B cell (primary cell): Measurements from ENCODE around the gene ELMO3. TPM values are rescaled to one million over a fixed set of nuclear protein-coding genes. Genes with fewer than 3 reads are reported as not detected.

Experiments
- ATAC-seq: fragments of 200-7000 bp; cut with Tn5 transposase; one replicate; pipeline ENCODE4 v1.10.0; 2021; ENCODE audit warnings: low read depth, mild to moderate bottlenecking, moderate number of reproducible peaks, moderate library complexity
- CTCF ChIA-PET: fragments of 350-600 bp; sonication (Branson Sonifier 250); formaldehyde crosslinking; loops from one replicate; lab custom pipeline; 2021; ENCODE audit warnings: antibody characterized with exemption, inconsistent platforms; lab: Charles Lee
- POLR2A ChIA-PET: fragments of 350-600 bp; sonication (Branson Sonifier 250); formaldehyde crosslinking; loops from one replicate; lab custom pipeline; 2021; ENCODE audit warnings: antibody characterized with exemption; lab: Charles Lee
- DNase-seq: peaks from one replicate; pipeline ENCODE4 v3.0.0; 2013
- H2AFZ ChIP-seq: 2 replicates; pipeline ENCODE4 v1.6.1; 2012; ENCODE audit warnings: mild to moderate bottlenecking, low read depth, low read length; ENCODE audit not compliant: insufficient read depth, poor library complexity, severe bottlenecking
- H3K27ac ChIP-seq, 2 donors: 1 replicate in 1 of 2; 2 replicates in 1 of 2; pipeline ENCODE4 v1.5.1; 2012 to 2013; ENCODE audit warnings: low read length in 2 of 2, mild to moderate bottlenecking in 2 of 2, moderate library complexity in 1 of 2
- H3K27me3 ChIP-seq, 4 experiments: fragments of 200-600 bp in 1 of 4; sonication (generic) in 1 of 4; replicated peaks in 1 of 4; 1 replicate in 2 of 4; 2 replicates in 2 of 4; pipeline versions ENCODE4 v1.6.1 to v1.7.0; 2013 to 2016; ENCODE audit warnings: low read length in 3 of 4, mild to moderate bottlenecking in 2 of 4, mixed read lengths in 1 of 4, moderate library complexity in 1 of 4; ENCODE audit not compliant: insufficient read depth in 4 of 4, control insufficient read depth in 3 of 4; ENCODE audit errors: control extremely low read depth in 1 of 4
- H3K36me3 ChIP-seq, 2 experiments: replicated peaks in 1 of 2; 1 replicate in 1 of 2; 2 replicates in 1 of 2; pipeline versions ENCODE4 v1.6.1 to v1.7.1; 2013; ENCODE audit warnings: low read length in 1 of 2; ENCODE audit not compliant: insufficient read depth in 2 of 2, control insufficient read depth in 1 of 2; ENCODE audit errors: control extremely low read depth in 1 of 2, extremely low read depth in 1 of 2
- H3K4me1 ChIP-seq, 2 donors: fragments of 200-600 bp in 1 of 2; sonication (generic) in 1 of 2; 1 replicate in 1 of 2; 2 replicates in 1 of 2; pipeline versions ENCODE4 v1.5.1 to v1.6.1; 2013 to 2017; ENCODE audit warnings: low read length in 2 of 2; ENCODE audit not compliant: control insufficient read depth in 2 of 2, insufficient read depth in 2 of 2
- H3K4me2 ChIP-seq: replicated peaks from 2 replicates; pipeline ENCODE3; 2012; ENCODE audit warnings: mild to moderate bottlenecking, low read depth, low read length; ENCODE audit not compliant: poor library complexity, severe bottlenecking
- H3K4me3 ChIP-seq, 5 experiments: fragments of 200-600 bp in 1 of 5; sonication (generic) in 1 of 5; 1 replicate in 3 of 5; 2 replicates in 2 of 5; pipeline versions ENCODE4 v1.5.1 to v1.7.0; 2011 to 2016; ENCODE audit warnings: low read length in 4 of 5, mild to moderate bottlenecking in 4 of 5, low read depth in 2 of 5, control low read depth in 1 of 5, moderate library complexity in 1 of 5; ENCODE audit not compliant: insufficient read depth in 1 of 5; ENCODE audit errors: control extremely low read depth in 1 of 5, extremely low read depth in 1 of 5
- H3K79me2 ChIP-seq: fragments of 200-600 bp; sonication (generic); one replicate; pipeline ENCODE4 v1.6.0; 2016; ENCODE audit warnings: low read length; ENCODE audit not compliant: control insufficient read depth, insufficient read depth
- H3K9ac ChIP-seq: fragments of 200-600 bp; sonication (generic); 2 replicates; pipeline ENCODE4 v1.6.1; 2017; ENCODE audit warnings: mild to moderate bottlenecking, low read length, moderate library complexity
- H3K9me3 ChIP-seq, 3 donors: one replicate each; pipeline versions ENCODE4 v1.6.1 to v1.7.1; 2013; ENCODE audit warnings: low read length in 2 of 3; ENCODE audit not compliant: control insufficient read depth in 2 of 3, insufficient read depth in 1 of 3; ENCODE audit errors: control extremely low read depth in 1 of 3
- H4K20me1 ChIP-seq: 2 replicates; pipeline ENCODE4 v1.6.0; 2012; ENCODE audit warnings: mild to moderate bottlenecking, low read length; ENCODE audit not compliant: insufficient read depth, control insufficient read depth, poor library complexity, severe bottlenecking
- H3K27ac Mint-ChIP-seq: one replicate; pipeline ENCODE4 v1.8.0; 2021; ENCODE audit warnings: mixed read lengths
- H3K27me3 Mint-ChIP-seq: one replicate; pipeline ENCODE4 v1.8.0; 2021; ENCODE audit warnings: mixed read lengths
- H3K4me1 Mint-ChIP-seq: one replicate; pipeline ENCODE4 v1.8.0; 2021; ENCODE audit warnings: mixed read lengths
- H3K4me3 Mint-ChIP-seq: one replicate; pipeline ENCODE4 v1.8.0; 2021; ENCODE audit warnings: mixed read lengths
- H3K9me3 Mint-ChIP-seq: one replicate; pipeline ENCODE4 v1.8.0; 2022; ENCODE audit warnings: mixed read lengths; ENCODE audit not compliant: insufficient read depth
- EZH2 ChIP-seq: IDR thresholded peaks from 2 replicates; pipeline ENCODE4 v1.6.1; 2012; ENCODE audit warnings: borderline replicate concordance, low read depth, mild to moderate bottlenecking, moderate library complexity, low read length; ENCODE audit not compliant: insufficient read depth, poor library complexity, severe bottlenecking
- WGBS: methylation state at CpG from one replicate; pipeline ENCODE4 v1.1.5; 2013; ENCODE audit warnings: missing lambda C conversion rate; ENCODE audit not compliant: insufficient coverage; 5-methylcytosine and 5-hydroxymethylcytosine counted together
- intact Hi-C: fragments of 100-400 bp; cut with micrococcal nuclease; formaldehyde crosslinking; loops from one replicate; pipeline ENCODE4 v1.10.0; 2022
- polyA plus RNA-seq: library from polyadenylated mRNA; depleted of rRNA; stranded (reverse); fragments of >200 nt; gene quantifications from 2 replicates; pipeline ENCODE4 v1.2.3, GENCODE V29; 2012
- total RNA-seq, 2 donors: library from RNA; stranded (reverse); fragments of 120-200 nt in 1 of 2; gene quantifications; 1 replicate in 1 of 2; 2 replicates in 1 of 2; pipeline versions ENCODE4 v1.2.3 to v1.2.4, GENCODE V29; 2013 to 2022
- TF ChIP-seq, protein P1 (sequence below): fragments of 200-600 bp; IDR thresholded peaks from one replicate; pipeline ENCODE4 v1.8.0; 2022; ENCODE audit warnings: antibody characterized with exemption, mild to moderate bottlenecking

ELMO3 gene
- total and polyA plus RNA-seq, 2 donors (not counting 1 experiment from before 2014, with no cell fraction given), result 9.1 to 9.6 TPM

DNA sequence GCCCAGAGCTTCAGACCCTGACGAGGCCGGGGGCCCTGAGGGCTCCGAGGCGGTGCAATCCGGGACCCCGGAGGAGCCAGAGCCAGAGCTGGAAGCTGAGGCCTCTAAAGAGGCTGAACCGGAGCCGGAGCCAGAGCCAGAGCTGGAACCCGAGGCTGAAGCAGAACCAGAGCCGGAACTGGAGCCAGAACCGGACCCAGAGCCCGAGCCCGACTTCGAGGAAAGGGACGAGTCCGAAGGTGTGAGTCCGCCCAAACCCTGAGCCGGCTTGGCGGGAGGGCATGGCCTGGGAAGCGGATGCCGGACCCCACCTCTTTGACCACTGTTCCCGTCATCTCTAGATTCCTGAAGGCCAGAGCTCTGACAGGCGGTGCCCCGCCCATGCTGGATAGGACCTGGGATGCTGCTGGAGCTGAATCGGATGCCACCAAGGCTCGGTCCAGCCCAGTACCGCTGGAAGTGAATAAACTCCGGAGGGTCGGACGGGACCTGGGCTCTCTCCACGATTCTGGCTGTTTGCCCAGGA is 24.2 kb upstream of the ELMO3 start:
- peaks cover 0 to 86% (median 48%) of the 10 kb centered on the region in 4 experiments for H3K27me3 ChIP-seq
- CTCF ChIA-PET, result interaction anchor here (0.7 to 3.6 kb wide), 6 partner anchors 12 to 52 kb away, joined by 3 to 15 read pairs (median 4); partner anchors contain the start of genes FBXL8, TMEM208 and TRADD
- Mint-ChIP-seq H3K9me3 (no peaks in the 10 kb centered on the region), H3K27ac (no peak overlapping the region), H3K4me3 (peak overlapping the region; percentile 87), H3K27me3 (peaks cover 58% of the 10 kb centered on the region), H3K4me1 (peaks cover 36% of the 10 kb centered on the region)
- peaks cover 43 to 44% of the 10 kb centered on the region in 2 donors for H3K4me1 ChIP-seq
- no peaks in the 10 kb centered on the region for H3K36me3 ChIP-seq
- no peak overlapping the region for H3K27ac ChIP-seq
- ATAC-seq (no peak), DNase-seq (no peak)
- no peaks in the 10 kb centered on the region for H3K79me2 ChIP-seq
- H2AFZ ChIP-seq, result peak overlapping the region; percentile 50
- peaks cover 4% of the 10 kb centered on the region for H4K20me1 ChIP-seq
- H3K9ac ChIP-seq, result peak overlapping the region; percentile 63
- TF ChIP-seq, protein P1, sequence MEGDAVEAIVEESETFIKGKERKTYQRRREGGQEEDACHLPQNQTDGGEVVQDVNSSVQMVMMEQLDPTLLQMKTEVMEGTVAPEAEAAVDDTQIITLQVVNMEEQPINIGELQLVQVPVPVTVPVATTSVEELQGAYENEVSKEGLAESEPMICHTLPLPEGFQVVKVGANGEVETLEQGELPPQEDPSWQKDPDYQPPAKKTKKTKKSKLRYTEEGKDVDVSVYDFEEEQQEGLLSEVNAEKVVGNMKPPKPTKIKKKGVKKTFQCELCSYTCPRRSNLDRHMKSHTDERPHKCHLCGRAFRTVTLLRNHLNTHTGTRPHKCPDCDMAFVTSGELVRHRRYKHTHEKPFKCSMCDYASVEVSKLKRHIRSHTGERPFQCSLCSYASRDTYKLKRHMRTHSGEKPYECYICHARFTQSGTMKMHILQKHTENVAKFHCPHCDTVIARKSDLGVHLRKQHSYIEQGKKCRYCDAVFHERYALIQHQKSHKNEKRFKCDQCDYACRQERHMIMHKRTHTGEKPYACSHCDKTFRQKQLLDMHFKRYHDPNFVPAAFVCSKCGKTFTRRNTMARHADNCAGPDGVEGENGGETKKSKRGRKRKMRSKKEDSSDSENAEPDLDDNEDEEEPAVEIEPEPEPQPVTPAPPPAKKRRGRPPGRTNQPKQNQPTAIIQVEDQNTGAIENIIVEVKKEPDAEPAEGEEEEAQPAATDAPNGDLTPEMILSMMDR, result no peak
- TF ChIP-seq EZH2, result no peak
- POLR2A ChIA-PET, result no interaction called here
- peak overlapping the region in 4 of 5 experiments; percentile 25 to 59 (median 48) for H3K4me3 ChIP-seq
- H3K4me2 ChIP-seq, result peak overlapping the region; percentile 98
- 36% methylated on average over 29 of the region's 31 CpGs for WGBS
- H3K9me3 ChIP-seq, result peaks cover 0 to 18% (median 0%) of the 10 kb centered on the region in 3 donors
- intact Hi-C loops, result no loop called here

DNA sequence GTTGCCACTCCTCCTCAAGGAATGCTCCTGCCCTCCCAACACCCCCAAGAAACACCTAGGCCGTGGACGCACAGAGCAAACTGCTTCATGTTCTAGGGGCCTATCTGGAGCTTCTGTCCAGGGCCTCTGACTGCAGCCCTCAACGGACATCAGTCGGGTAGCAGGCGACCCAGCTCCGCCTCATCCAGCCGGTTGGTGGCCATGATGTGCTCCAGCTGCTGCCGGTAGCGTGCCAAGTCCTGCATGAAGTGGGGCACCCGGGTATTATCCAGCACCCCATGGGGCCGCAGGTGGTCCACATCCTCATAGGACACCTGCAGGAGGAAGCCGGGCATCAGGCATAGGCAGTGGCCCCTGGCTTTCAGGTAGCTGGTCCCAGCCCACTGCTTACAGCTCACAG is 22.3 kb upstream of the ELMO3 start:
- ChIA-PET POLR2A (interaction anchor here (0.7 kb wide), 1 partner anchor 14 kb away, joined by 4 read pairs; no protein-coding TSS in a partner anchor), CTCF (interaction anchor here (1.2 to 3.6 kb wide), 5 partner anchors 9 to 159 kb away, joined by 3 to 15 read pairs (median 4); partner anchors contain the start of genes FBXL8 and TRADD)
- H3K9me3 ChIP-seq, result peaks cover 0 to 10% (median 0%) of the 10 kb centered on the region in 3 donors
- H3K36me3 ChIP-seq, result no peaks in the 10 kb centered on the region
- no peaks in the 10 kb centered on the region for H3K79me2 ChIP-seq
- no peak for ATAC-seq
- TF ChIP-seq, protein P1, result no peak
- TF ChIP-seq EZH2, result no peak
- Mint-ChIP-seq H3K4me3 (peak overlapping the region; percentile 80), H3K27me3 (peaks cover 43% of the 10 kb centered on the region), H3K27ac (no peak overlapping the region), H3K4me1 (peaks cover 25% of the 10 kb centered on the region), H3K9me3 (no peaks in the 10 kb centered on the region)
- no peak overlapping the region for H3K27ac ChIP-seq
- no peak overlapping the region for H3K4me3 ChIP-seq
- H3K4me2 ChIP-seq, result no peak overlapping the region
- peaks cover 4% of the 10 kb centered on the region for H4K20me1 ChIP-seq
- peaks cover 30 to 31% of the 10 kb centered on the region in 2 donors for H3K4me1 ChIP-seq
- intact Hi-C loops, result no loop called here
- no peak overlapping the region for H3K9ac ChIP-seq
- 96% methylated on average over 12 of the region's 12 CpGs for WGBS
- H3K27me3 ChIP-seq, result peaks cover 0 to 73% (median 32%) of the 10 kb centered on the region in 4 experiments
- no peak overlapping the region for H2AFZ ChIP-seq
- no peak for DNase-seq
